ES-I3 (cell line): Measurements from ENCODE around the gene UMPS.
"Not testable (repeated sequence)": the region's sequence is repeated elsewhere in the genome, so short reads cannot be mapped to it uniquely, and the experiment has no call there.

Source experiments
- H3K36me3 ChIP-seq: 2 replicates; pipeline ENCODE4 v1.6.1; 2013; ENCODE audit warnings: mild to moderate bottlenecking, low read length, control low read depth, moderate library complexity; ENCODE audit not compliant: insufficient read depth
- H3K4me1 ChIP-seq: 2 replicates; pipeline ENCODE4 v1.6.1; 2013; ENCODE audit warnings: mild to moderate bottlenecking, control low read depth, low read length; ENCODE audit not compliant: insufficient read depth
- H3K9ac ChIP-seq: 2 replicates; pipeline ENCODE4 v1.6.1; 2013; ENCODE audit warnings: low read depth, mild to moderate bottlenecking, low read length, moderate library complexity
- H3K9me3 ChIP-seq: 2 replicates; pipeline ENCODE4 v1.6.1; 2013; ENCODE audit warnings: mild to moderate bottlenecking, low read length, moderate library complexity; ENCODE audit not compliant: control insufficient read depth, insufficient read depth

Gene UMPS

GRCh38 chr3:124699051-124699450 lies 31.2 kb upstream of the UMPS start:
- Histone ChIP-seq H3K9me3 (no peaks in the 10 kb centered on the region), H3K4me1 (no peaks in the 10 kb centered on the region), H3K36me3 (no peaks in the 10 kb centered on the region), H3K9ac (no peak overlapping the region)

- Histone ChIP-seq H3K9ac (no peak overlapping the region), H3K4me1 (no peaks in the 10 kb centered on the region), H3K9me3 (no peaks in the 10 kb centered on the region)
These were observed 30.4 kb upstream of the UMPS start for GRCh38 chr3:124699686-124700396.

GRCh38 chr3:124700880-124701684 lies 29.2 kb upstream of the UMPS start:
- no peak overlapping the region for H3K9ac ChIP-seq
- H3K36me3 ChIP-seq = no peaks in the 10 kb centered on the region
- no peaks in the 10 kb centered on the region for H3K9me3 ChIP-seq
- H3K4me1 ChIP-seq = no peaks in the 10 kb centered on the region

More at GRCh38 chr3:124699686-124700396, 30.4 kb upstream of the UMPS start:
- no peaks in the 10 kb centered on the region for H3K36me3 ChIP-seq

GRCh38 chr3:124701687-124702086 lies 28.6 kb upstream of the UMPS start:
- no peak overlapping the region for H3K9ac ChIP-seq
- no peaks in the 10 kb centered on the region for H3K36me3 ChIP-seq
- no peaks in the 10 kb centered on the region for H3K4me1 ChIP-seq
- H3K9me3 ChIP-seq = no peaks in the 10 kb centered on the region

- no peaks in the 10 kb centered on the region for H3K36me3 ChIP-seq
- H3K9ac ChIP-seq = no peak overlapping the region
- H3K9me3 ChIP-seq = no peaks in the 10 kb centered on the region
- 0 out of 2 replicates have a peak, but pooled peaks cover 5% of the 10 kb centered on the region for H3K4me1 ChIP-seq
These were observed 27.3 kb upstream of the UMPS start for GRCh38 chr3:124702950-124703349.

- Histone ChIP-seq H3K4me1 (0 out of 2 replicates have a peak, but pooled peaks cover 5% of the 10 kb centered on the region), H3K9ac (no peak overlapping the region), H3K9me3 (no peaks in the 10 kb centered on the region), H3K36me3 (no peaks in the 10 kb centered on the region)
These were observed 24.7 kb upstream of the UMPS start for GRCh38 chr3:124705552-124705951.

GRCh38 chr3:124707223-124707622 lies 23.0 kb upstream of the UMPS start:
- H3K9ac ChIP-seq, H3K36me3 ChIP-seq, H3K4me1 ChIP-seq, H3K9me3 ChIP-seq: not testable (repeated sequence)

GRCh38 chr3:124707656-124708062 lies 22.6 kb upstream of the UMPS start:
- 0 out of 2 replicates have a peak, but pooled peaks cover 5% of the 10 kb centered on the region for H3K4me1 ChIP-seq
- no peaks in the 10 kb centered on the region for H3K36me3 ChIP-seq
- H3K9ac ChIP-seq = no peak overlapping the region
- no peaks in the 10 kb centered on the region for H3K9me3 ChIP-seq

GRCh38 chr3:124714223-124714853 lies 15.9 kb upstream of the UMPS start:
- Histone ChIP-seq H3K4me1 (no peaks in the 10 kb centered on the region), H3K9ac (no peak overlapping the region), H3K9me3 (no peaks in the 10 kb centered on the region), H3K36me3 (no peaks in the 10 kb centered on the region)

- Histone ChIP-seq H3K4me1 (no peaks in the 10 kb centered on the region), H3K9me3 (no peaks in the 10 kb centered on the region), H3K36me3 (no peaks in the 10 kb centered on the region), H3K9ac (no peak overlapping the region)
These were observed 7.7 kb upstream of the UMPS start for GRCh38 chr3:124722589-124722988.

- Histone ChIP-seq H3K9ac (peak overlapping the region; percentile 96), H3K4me1 (peaks cover 10% of the 10 kb centered on the region), H3K36me3 (peaks cover 5% of the 10 kb centered on the region), H3K9me3 (no peaks in the 10 kb centered on the region)
These were observed 667 bp downstream of the UMPS start for GRCh38 chr3:124730941-124731297.

- H3K9me3 ChIP-seq = no peaks in the 10 kb centered on the region
- peaks cover 7% of the 10 kb centered on the region for H3K36me3 ChIP-seq
- peak overlapping the region; percentile 21; the same call in 1 of the 2 replicates for H3K9ac ChIP-seq
- H3K4me1 ChIP-seq = peaks cover 10% of the 10 kb centered on the region
These were observed 1.5 kb downstream of the UMPS start for GRCh38 chr3:124731760-124732159.

- peaks cover 42% of the 10 kb centered on the region for H3K36me3 ChIP-seq
- H3K9me3 ChIP-seq = no peaks in the 10 kb centered on the region
- no peak overlapping the region for H3K9ac ChIP-seq
- H3K4me1 ChIP-seq = peaks cover 13% of the 10 kb centered on the region
These were observed 10.8 kb downstream of the UMPS start for GRCh38 chr3:124741027-124741426.

GRCh38 chr3:124745756-124746155 lies 15.5 kb downstream of the UMPS start:
- H3K36me3 ChIP-seq = peaks cover 36% of the 10 kb centered on the region
- H3K4me1 ChIP-seq = peaks cover 15% of the 10 kb centered on the region
- no peaks in the 10 kb centered on the region for H3K9me3 ChIP-seq
- no peak overlapping the region for H3K9ac ChIP-seq
